ENCODE measurements around the gene ATAD3A. TPM values are rescaled to one million over a fixed set of nuclear protein-coding genes. Genes with fewer than 3 reads are reported as not detected.

The ATAD3A gene
- polyA plus RNA-seq, 1 donor from 2014 or later = 30.3 TPM

GRCh38 chr1:1561801-1562470 lies 50.0 kb downstream of the ATAD3A start:
- H3K9me2 ChIP-seq (ENCODE audit: insufficient read depth, low read length) = no peaks in the 10 kb centered on the region
- H3K79me2 ChIP-seq (replicated peaks; ENCODE audit: insufficient read depth, low read length) = peaks cover 22% of the 10 kb centered on the region
- TF ChIP-seq MXI1 (conservative IDR thresholded peaks at IDR 0.05; ENCODE audit: poor library complexity, severe bottlenecking) = no peak
- TF ChIP-seq TAF1 (IDR thresholded peaks at IDR 0.05; ENCODE audit: low read depth) = no peak
- TF ChIP-seq, protein P1, sequence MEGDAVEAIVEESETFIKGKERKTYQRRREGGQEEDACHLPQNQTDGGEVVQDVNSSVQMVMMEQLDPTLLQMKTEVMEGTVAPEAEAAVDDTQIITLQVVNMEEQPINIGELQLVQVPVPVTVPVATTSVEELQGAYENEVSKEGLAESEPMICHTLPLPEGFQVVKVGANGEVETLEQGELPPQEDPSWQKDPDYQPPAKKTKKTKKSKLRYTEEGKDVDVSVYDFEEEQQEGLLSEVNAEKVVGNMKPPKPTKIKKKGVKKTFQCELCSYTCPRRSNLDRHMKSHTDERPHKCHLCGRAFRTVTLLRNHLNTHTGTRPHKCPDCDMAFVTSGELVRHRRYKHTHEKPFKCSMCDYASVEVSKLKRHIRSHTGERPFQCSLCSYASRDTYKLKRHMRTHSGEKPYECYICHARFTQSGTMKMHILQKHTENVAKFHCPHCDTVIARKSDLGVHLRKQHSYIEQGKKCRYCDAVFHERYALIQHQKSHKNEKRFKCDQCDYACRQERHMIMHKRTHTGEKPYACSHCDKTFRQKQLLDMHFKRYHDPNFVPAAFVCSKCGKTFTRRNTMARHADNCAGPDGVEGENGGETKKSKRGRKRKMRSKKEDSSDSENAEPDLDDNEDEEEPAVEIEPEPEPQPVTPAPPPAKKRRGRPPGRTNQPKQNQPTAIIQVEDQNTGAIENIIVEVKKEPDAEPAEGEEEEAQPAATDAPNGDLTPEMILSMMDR (IDR thresholded peaks at IDR 0.05; ENCODE audit: poor library complexity, severe bottlenecking) = no peak
- no peak for TF ChIP-seq EP300 (conservative IDR thresholded peaks at IDR 0.05; ENCODE audit: poor library complexity, severe bottlenecking)
- H3K4me3 ChIP-seq (ENCODE audit: low read length) = no peak overlapping the region
- no peak overlapping the region for H2AFZ ChIP-seq (ENCODE audit: low read depth, low read length)
- H3F3A ChIP-seq (ENCODE audit: insufficient read depth, low read length, poor library complexity, severe bottlenecking) = no peaks in the 10 kb centered on the region
- no peaks in the 10 kb centered on the region for H3K9me3 ChIP-seq (ENCODE audit: low read length)
- no peak overlapping the region for H3K9ac ChIP-seq (ENCODE audit: low read length)
- peaks cover 7% of the 10 kb centered on the region for H3K36me3 ChIP-seq (ENCODE audit: insufficient read depth, low read length)
- no peak overlapping the region for H3K27ac ChIP-seq (ENCODE audit: low read length)
- no peak overlapping the region for H3K4me2 ChIP-seq (ENCODE audit: low read length)
- H3K27me3 ChIP-seq (ENCODE audit: insufficient read depth, low read depth, low read length) = no peaks in the 10 kb centered on the region
- H4K20me1 ChIP-seq (ENCODE audit: insufficient read depth) = no peaks in the 10 kb centered on the region

GRCh38 chr1:1562556-1563195 lies 50.7 kb downstream of the ATAD3A start:
- Histone ChIP-seq H2AFZ (ENCODE audit: low read depth, low read length) (no peak overlapping the region), H3K4me3 (ENCODE audit: low read length) (no peak overlapping the region), H3K4me2 (ENCODE audit: low read length) (no peak overlapping the region), H3K9me2 (ENCODE audit: insufficient read depth, low read length) (no peaks in the 10 kb centered on the region), H3K27ac (ENCODE audit: low read length) (no peak overlapping the region), H3K9ac (ENCODE audit: low read length) (no peak overlapping the region), H3K27me3 (ENCODE audit: insufficient read depth, low read depth, low read length) (no peaks in the 10 kb centered on the region), H3K36me3 (ENCODE audit: insufficient read depth, low read length) (peaks cover 7% of the 10 kb centered on the region), H4K20me1 (ENCODE audit: insufficient read depth) (no peaks in the 10 kb centered on the region), H3F3A (ENCODE audit: insufficient read depth, low read length, poor library complexity, severe bottlenecking) (no peaks in the 10 kb centered on the region), H3K9me3 (ENCODE audit: low read length) (no peaks in the 10 kb centered on the region), H3K79me2 (replicated peaks; ENCODE audit: insufficient read depth, low read length) (peaks cover 30% of the 10 kb centered on the region)
- TF ChIP-seq, protein P1 (IDR thresholded peaks at IDR 0.05; ENCODE audit: poor library complexity, severe bottlenecking) = no peak
- TF ChIP-seq EP300 (conservative IDR thresholded peaks at IDR 0.05; ENCODE audit: poor library complexity, severe bottlenecking) (no peak), REST (IDR thresholded peaks at IDR 0.05; ENCODE audit: borderline replicate concordance) (no peak), RAD21 (conservative IDR thresholded peaks at IDR 0.05) (no peak), TAF1 (IDR thresholded peaks at IDR 0.05; ENCODE audit: low read depth) (no peak)
